Stromal cell of bone marrow (primary cell): ENCODE results near the gene TPPP.

Experiments
- DNase-seq: peaks from one replicate; pipeline ENCODE4 v3.0.0-alpha.2; 2012; ENCODE audit warnings: low read depth

TPPP gene

GRCh38 chr5:677131-678101 is 15.7 kb downstream of the TPPP start:
- no peak for DNase-seq

- no peak for DNase-seq
These were observed 16.5 kb downstream of the TPPP start for GRCh38 chr5:676699-677076.

GRCh38 chr5:675871-676698 is 17.1 kb downstream of the TPPP start:
- no peak for DNase-seq

- DNase-seq: no peak
These were observed 17.9 kb downstream of the TPPP start for GRCh38 chr5:675111-675870.

GRCh38 chr5:674630-675011 is 18.5 kb downstream of the TPPP start:
- DNase-seq: no peak

GRCh38 chr5:673831-674629 is 19.1 kb downstream of the TPPP start:
- no peak for DNase-seq

- no peak for DNase-seq
These were observed 19.9 kb downstream of the TPPP start for GRCh38 chr5:673161-673830.

- peak; percentile 40 for DNase-seq
These were observed 20.6 kb downstream of the TPPP start for GRCh38 chr5:672329-673160.

GRCh38 chr5:671459-672328 is 21.5 kb downstream of the TPPP start:
- DNase-seq: no peak

GRCh38 chr5:670396-671270 is 22.5 kb downstream of the TPPP start:
- DNase-seq: no peak

GRCh38 chr5:669842-670395 is 23.2 kb downstream of the TPPP start:
- no peak for DNase-seq

GRCh38 chr5:669111-669841 is 23.9 kb downstream of the TPPP start:
- DNase-seq: no peak

- DNase-seq: no peak
These were observed 24.7 kb downstream of the TPPP start for GRCh38 chr5:668283-668995.

GRCh38 chr5:666816-667498 is 26.2 kb downstream of the TPPP start:
- no peak for DNase-seq

GRCh38 chr5:665956-666711 is 27.0 kb downstream of the TPPP start:
- no peak for DNase-seq
